ENCODE measurements around the gene BEGAIN. TPM values are rescaled to one million over a fixed set of nuclear protein-coding genes. Genes with fewer than 3 reads are reported as not detected.

The BEGAIN gene
- total and polyA plus RNA-seq, 12 donors, result 0.39 to 59.0 (median 2.7) TPM

GRCh38 chr14:100564512-100564911 is 22.7 kb downstream of the BEGAIN start:
- H3K36me3 ChIP-seq (replicated peaks in 1 of 2), result no peaks in the 10 kb centered on the region
- intact Hi-C loops (cut with DNase I), result no loop called here
- WGBS, 4 donors, result 59 to 67% (median 63%) methylated on average over 3 to 6 of the region's 6 CpGs
- H3K4me3 ChIP-seq, result no peak overlapping the region
- TF ChIP-seq CTCF (IDR thresholded peaks at IDR 0.05) (no peak), POLR2A (IDR thresholded peaks at IDR 0.05) (no peak)
- no peaks in the 10 kb centered on the region for H3K9me3 ChIP-seq (replicated peaks in 1 of 3)
- no peak overlapping the region for H3K27ac ChIP-seq
- peaks cover 24% of the 10 kb centered on the region for H3K27me3 ChIP-seq
- DNase-seq, result no peak
- peaks cover 0 to 6% of the 10 kb centered on the region in 2 donors for H3K4me1 ChIP-seq (replicated peaks in 1 of 2)

- intact Hi-C loops (cut with DNase I), result no loop called here
- no peak overlapping the region for H3K4me3 ChIP-seq
- DNase-seq, result no peak
- H3K9me3 ChIP-seq (replicated peaks in 1 of 3), result no peaks in the 10 kb centered on the region
- no peaks in the 10 kb centered on the region for H3K4me1 ChIP-seq (replicated peaks in 1 of 2)
- peaks cover 11% of the 10 kb centered on the region for H3K27me3 ChIP-seq
- no peak overlapping the region for H3K27ac ChIP-seq
- 79 to 89% (median 84%) methylated on average over 17 to 18 of the region's 18 CpGs for WGBS, 4 donors
- H3K36me3 ChIP-seq (replicated peaks in 1 of 2), result no peaks in the 10 kb centered on the region
- TF ChIP-seq CTCF (IDR thresholded peaks at IDR 0.05) (no peak), POLR2A (IDR thresholded peaks at IDR 0.05) (no peak)
These were observed 24.5 kb downstream of the BEGAIN start for GRCh38 chr14:100562751-100563150.

DNA sequence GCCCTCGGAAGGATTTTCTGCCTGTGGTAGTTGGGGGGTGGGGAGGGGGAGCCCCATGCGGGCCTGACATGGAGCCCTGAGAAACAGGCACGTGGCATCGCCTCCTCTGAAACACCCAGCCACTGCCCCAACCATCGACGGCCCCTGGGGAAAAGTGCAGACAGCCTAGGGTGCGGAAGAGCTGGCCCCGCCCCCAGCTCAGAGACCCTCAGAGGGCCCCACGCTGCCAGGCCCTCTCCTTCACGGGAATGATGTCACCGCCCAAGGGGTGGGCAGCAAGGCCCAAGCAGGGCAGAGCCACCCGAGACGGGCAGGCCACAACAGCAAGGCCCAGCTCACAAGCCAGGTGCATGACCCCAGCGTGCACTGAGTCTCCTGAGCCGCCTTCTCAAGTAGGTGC is 26.2 kb downstream of the BEGAIN start:
- Histone ChIP-seq H3K36me3 (replicated peaks in 1 of 2) (no peaks in the 10 kb centered on the region), H3K4me1 (replicated peaks in 1 of 2) (no peaks in the 10 kb centered on the region), H3K27me3 (no peaks in the 10 kb centered on the region), H3K4me3 (no peak overlapping the region), H3K9me3 (replicated peaks in 1 of 3) (no peaks in the 10 kb centered on the region), H3K27ac (no peak overlapping the region)
- 81 to 87% (median 83%) methylated on average over 6 to 15 of the region's 15 CpGs for whole genome bisulfite sequencing, 4 donors
- intact Hi-C loops (cut with DNase I), result no loop called here
- no peak for DNase-seq
- TF ChIP-seq CTCF (IDR thresholded peaks at IDR 0.05) (no peak), POLR2A (IDR thresholded peaks at IDR 0.05) (no peak)

DNA sequence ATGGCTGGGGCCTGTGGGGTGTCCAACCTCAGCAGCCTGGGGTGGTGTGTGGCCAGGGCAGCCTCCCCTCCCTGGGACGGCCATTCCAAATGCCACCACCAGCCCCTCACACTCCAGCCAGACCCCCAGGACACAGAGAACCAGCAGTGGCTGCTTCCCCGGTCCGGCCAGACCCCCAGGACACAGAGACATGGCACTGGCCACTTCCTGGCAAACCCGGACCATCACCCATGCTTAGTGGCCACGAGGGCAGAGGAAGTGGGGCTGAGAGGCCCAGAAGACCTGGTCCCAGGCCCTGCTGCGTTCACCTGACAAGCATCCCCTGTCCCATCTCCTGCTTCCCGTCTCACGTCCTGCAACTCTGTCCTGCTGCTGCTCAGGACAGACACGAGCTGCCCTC is 26.7 kb downstream of the BEGAIN start:
- H3K4me1 ChIP-seq (replicated peaks in 1 of 2), result no peaks in the 10 kb centered on the region
- no peak for TF ChIP-seq CTCF (IDR thresholded peaks at IDR 0.05)
- no peak for TF ChIP-seq POLR2A (IDR thresholded peaks at IDR 0.05)
- H3K36me3 ChIP-seq (replicated peaks in 1 of 2), result no peaks in the 10 kb centered on the region
- H3K27me3 ChIP-seq, result no peaks in the 10 kb centered on the region
- H3K27ac ChIP-seq, result peak overlapping the region in 1 of 5 donors; percentile 12
- WGBS, 4 donors, result 87 to 100% (median 89%) methylated on average over 1 to 9 of the region's 9 CpGs
- DNase-seq, result no peak
- intact Hi-C loops (cut with DNase I), result no loop called here
- H3K9me3 ChIP-seq (replicated peaks in 1 of 3), result no peaks in the 10 kb centered on the region
- H3K4me3 ChIP-seq, result no peak overlapping the region

Measured in adrenal gland (tissue), 12 donors.